Right renal pelvis (tissue), 4 donors: Measurements from ENCODE around the gene SLC23A3. TPM values are rescaled to one million over a fixed set of nuclear protein-coding genes. Genes with fewer than 3 reads are reported as not detected.

ENCODE experiments used
- DNase-seq, 4 donors: peaks; one replicate each; pipeline ENCODE4 v3.0.0-alpha.2; 2013; ENCODE audit warnings: low read depth in 4 of 4, low spot score in 3 of 4, missing footprints in 1 of 4
- polyA plus RNA-seq, 4 donors: library from polyadenylated mRNA; unstranded; fragments of 120-200 nt; gene quantifications; one replicate each; pipeline ENCODE4 v1.2.1, GENCODE V29; 2013; ENCODE audit not compliant: insufficient read length in 4 of 4

Gene SLC23A3, protein sequence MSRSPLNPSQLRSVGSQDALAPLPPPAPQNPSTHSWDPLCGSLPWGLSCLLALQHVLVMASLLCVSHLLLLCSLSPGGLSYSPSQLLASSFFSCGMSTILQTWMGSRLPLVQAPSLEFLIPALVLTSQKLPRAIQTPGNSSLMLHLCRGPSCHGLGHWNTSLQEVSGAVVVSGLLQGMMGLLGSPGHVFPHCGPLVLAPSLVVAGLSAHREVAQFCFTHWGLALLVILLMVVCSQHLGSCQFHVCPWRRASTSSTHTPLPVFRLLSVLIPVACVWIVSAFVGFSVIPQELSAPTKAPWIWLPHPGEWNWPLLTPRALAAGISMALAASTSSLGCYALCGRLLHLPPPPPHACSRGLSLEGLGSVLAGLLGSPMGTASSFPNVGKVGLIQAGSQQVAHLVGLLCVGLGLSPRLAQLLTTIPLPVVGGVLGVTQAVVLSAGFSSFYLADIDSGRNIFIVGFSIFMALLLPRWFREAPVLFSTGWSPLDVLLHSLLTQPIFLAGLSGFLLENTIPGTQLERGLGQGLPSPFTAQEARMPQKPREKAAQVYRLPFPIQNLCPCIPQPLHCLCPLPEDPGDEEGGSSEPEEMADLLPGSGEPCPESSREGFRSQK
- polyA plus RNA-seq, result 10 to 100 TPM; 14.8 to 23.3 (median 18.8) TPM

GRCh38 chr2:219169930-219170654 is at the start of gene SLC23A3:
SLC23A3 (minus strand) TSS chr2:219170029; CDS start chr2:219169984, 45 bp downstream.
- no peak for DNase-seq

GRCh38 chr2:219218732-219219701 is 49.2 kb upstream of the SLC23A3 start, which contains the start of gene ABCB6:
ABCB6 (minus strand) TSS chr2:219218958; CDS start chr2:219218673, 285 bp downstream.
- peak; percentile 86 to 91 (median 88) for DNase-seq

DNA sequence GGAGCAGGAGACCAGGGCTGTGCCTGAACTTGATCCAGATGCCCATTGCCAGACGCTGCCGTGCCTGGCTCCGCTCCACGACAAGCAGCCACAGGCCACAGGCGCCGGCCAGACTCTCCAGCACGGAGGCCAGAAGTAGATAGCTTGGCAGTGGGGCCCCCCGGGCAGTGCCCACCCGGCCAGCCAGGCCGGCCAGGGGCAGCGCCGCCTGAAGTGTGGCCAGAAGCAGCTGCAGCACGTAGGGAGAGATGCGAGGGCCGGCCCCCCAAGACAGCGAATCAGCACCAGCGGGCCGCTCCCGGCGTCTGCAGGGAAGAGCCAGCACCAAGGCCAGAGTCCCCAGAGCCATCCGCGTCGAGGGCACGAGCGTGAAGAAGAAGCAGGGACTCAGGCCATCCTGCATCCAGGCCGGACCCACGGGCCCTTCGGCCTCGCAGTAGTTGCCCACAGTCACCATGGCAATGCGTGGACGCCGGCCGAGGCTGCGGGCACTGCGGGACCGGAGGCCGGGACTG is 48.4 kb upstream of the SLC23A3 start:
- DNase-seq, result no peak

- no peak for DNase-seq
These were observed 46.7 kb upstream of the SLC23A3 start for GRCh38 chr2:219216535-219216915.

DNA sequence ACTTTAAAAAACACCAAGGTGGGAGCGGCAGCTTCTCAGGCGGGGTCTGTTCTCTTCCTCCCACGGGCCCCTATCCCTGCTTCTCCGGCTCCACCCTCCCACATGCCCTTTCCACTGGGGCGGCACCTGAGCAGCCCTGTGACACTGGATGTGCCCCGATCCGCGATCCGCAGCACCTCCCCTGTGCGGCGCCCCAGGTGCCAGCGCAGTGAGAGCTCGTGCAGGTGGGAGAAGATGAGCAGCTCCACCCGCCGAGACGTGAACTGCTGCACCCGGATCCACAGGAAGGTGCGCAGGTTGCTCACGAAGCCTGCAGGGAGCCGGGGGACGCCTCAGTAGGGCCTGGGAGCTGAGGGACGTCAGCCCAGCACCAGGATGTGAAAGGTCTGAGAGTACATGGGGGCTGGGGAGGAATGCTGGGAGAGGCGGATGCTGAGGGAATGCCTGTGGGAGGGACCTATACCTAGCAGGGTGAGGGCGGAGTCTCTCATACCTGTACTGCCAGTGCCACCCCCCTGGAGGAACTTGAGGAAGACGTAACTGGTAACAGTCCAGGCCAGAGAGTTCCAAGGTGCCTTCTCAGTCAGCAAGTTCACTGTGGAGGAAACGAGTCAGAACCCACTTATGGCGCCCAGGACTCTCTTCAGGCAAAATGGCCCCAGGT is 46.2 kb upstream of the SLC23A3 start:
- DNase-seq, result no peak

GRCh38 chr2:219214786-219215185 is 45.0 kb upstream of the SLC23A3 start:
- DNase-seq, result no peak

GRCh38 chr2:219214141-219214540 is 44.3 kb upstream of the SLC23A3 start:
- DNase-seq, result no peak

GRCh38 chr2:219213486-219214071 is 43.8 kb upstream of the SLC23A3 start:
- no peak for DNase-seq

DNA sequence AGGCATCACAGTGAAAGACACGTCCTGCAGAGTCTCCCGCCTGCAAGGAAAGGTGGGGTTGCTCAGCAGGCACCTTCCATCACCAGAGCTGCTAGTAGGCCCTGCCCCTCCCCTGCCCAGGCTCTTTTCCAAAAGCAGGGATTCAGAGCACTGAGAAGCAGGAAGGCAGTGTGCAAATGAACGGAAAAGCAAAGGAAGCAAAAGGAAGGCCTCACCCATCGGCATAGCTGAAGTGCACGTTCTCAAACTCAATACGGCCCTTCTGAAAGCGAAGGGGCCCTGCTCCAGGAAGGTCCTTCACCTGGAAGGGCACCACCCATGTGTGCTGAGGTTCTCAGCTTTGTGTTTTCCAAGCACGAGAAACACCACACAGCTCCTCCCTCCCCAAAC is 43.2 kb upstream of the SLC23A3 start:
- no peak for DNase-seq

GRCh38 chr2:219210886-219211362 is 41.1 kb upstream of the SLC23A3 start:
- no peak for DNase-seq

DNA sequence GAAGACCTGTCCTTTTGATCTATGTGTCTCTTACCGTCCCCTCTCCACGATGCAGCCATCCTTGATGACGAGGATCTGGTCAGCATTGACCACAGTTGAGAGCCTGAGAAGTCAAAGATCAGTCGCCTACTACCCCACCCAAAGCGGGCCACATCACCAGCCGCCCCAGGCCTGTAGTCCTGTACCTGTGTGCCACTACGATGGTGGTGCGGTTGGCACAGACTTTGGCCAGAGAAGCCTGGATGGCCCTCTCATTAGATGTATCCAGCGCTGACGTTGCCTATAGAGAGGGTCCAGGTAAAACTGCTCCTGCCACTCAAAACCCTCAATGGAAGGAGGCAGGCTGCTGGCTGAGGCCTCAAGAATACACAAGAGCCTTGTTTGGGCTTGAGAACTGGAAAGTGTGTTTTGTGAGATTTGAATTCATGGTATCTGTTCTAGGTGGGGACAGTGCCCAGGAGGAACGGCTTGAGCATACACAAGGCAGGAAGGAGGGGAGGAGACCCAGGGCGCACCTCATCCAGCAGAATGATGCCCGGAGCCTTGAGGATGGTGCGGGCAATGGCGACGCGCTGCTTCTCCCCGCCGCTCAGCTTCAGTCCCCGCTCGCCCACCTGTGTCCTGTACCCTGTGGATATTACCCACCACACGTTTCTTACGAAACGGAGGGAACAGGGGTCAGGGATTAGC is 40.5 kb upstream of the SLC23A3 start:
- DNase-seq, result no peak

DNA sequence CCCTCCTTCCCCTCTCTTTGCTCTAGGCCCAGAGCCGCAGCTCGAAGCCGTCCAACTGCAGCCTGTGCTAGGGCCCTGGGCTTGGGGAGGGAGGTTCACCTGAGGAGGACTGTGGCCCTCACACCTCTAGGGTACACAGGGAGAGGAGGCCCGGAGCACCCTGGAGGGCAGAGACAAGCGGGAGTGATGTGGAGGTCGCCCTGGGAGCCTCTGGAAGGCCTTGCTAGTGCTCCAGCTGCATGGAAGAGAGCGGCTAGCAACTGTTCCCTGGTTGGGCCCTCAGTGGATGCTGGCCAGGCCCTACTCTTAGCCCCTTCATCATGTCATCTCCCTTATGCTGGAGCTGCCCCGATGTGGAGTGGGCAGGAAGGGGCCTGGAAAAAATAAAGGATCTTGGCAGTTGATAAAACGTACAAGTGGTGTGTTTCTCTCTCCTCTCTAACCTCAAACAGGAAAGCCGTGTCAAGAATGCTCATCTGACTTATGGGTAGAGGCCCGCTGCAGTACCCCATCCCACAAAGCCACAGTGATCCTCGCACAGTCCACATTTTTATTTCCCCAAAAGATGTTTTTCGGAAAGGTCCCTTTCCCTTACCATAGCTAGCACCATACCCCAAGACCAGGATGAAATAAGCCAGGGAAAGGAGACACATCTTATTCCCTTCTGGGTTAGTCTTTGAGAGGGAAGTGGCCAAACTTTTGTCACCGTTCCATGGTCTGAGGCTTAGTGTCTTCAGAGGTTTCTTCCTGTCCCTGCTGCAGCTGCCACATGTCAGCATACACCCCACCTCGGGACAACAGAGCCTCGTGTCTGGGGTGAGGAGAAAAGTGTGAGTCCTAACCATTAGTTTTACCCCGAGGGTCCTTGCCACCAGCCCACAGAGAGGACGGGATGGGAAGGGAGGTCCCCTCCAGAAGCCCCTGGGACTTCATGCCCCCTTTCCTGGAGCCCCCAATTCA is 39.7 kb upstream of the SLC23A3 start:
- no peak for DNase-seq

- DNase-seq, result no peak
These were observed 38.3 kb upstream of the SLC23A3 start for GRCh38 chr2:219207884-219208740.

GRCh38 chr2:219207134-219207883 is 37.5 kb upstream of the SLC23A3 start:
- no peak for DNase-seq

DNA sequence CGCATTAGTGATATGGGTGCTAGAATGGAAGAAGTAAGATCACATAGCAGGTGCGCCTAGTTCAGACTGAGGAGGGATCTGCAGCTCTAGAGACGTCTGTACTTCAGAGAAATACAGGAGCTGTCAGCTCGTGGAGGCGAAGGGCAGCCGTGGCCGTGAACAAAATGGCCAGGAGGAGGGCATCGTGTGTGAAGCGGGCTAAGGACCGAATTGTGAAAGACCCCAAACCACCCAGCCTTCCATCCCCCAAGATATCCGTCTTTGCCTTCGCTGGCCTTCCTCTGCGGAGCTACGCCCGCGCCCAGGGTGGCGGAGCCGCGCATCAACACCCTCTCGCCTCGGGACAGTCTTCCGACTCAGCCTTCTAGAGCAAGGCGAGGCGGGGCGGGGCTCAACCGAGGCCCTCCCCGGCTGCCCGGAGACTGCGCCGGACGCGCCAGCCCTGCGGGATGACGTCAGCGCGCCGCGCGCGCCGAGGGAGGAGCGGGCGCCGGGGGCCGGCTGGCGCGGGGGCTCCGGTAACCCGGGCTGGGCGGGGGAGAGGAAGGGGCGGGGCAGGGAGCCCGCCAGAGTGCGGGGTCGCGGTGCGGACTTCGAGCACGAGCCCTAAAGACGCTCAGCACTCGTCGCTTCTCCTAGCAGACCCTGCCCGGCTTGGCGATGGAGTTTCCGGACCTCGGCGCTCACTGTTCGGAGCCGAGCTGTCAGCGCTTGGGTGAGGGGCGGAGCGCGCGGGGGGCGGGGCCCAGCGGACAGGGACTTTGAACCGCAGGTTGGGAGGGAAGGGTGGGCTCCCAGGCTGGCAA is 36.7 kb upstream of the SLC23A3 start, which contains the start of gene ZFAND2B:
Gene ZFAND2B, plus strand, starts transcription at position 455 of the 806 bp plus-strand sequence. Its CDS starts 206 bp downstream, at position 661.
- peak; percentile 91 to 94 (median 93) for DNase-seq
